CD14-positive monocyte (primary cell): Measurements from ENCODE around the gene ARHGAP10. TPM values are rescaled to one million over a fixed set of nuclear protein-coding genes. Genes with fewer than 3 reads are reported as not detected.

Experiments used
- DNase-seq, 3 donors: peaks; one replicate each; pipeline ENCODE4 v3.0.0-alpha.2; 2011 to 2022
- H2AFZ ChIP-seq: 2 replicates; pipeline ENCODE4 v1.6.0; 2012; ENCODE audit warnings: mild to moderate bottlenecking, low read depth, low read length, inconsistent platforms; ENCODE audit not compliant: insufficient read depth, poor library complexity, severe bottlenecking
- H3K27ac ChIP-seq, 2 donors: 1 replicate in 1 of 2; 2 replicates in 1 of 2; pipeline ENCODE4 v1.5.1; 2012 to 2013; ENCODE audit warnings: low read length in 2 of 2, control low read depth in 1 of 2, inconsistent platforms in 1 of 2, low read depth in 1 of 2, mild to moderate bottlenecking in 1 of 2
- H3K27me3 ChIP-seq, 2 donors: one replicate each; pipeline versions ENCODE4 v1.6.0 to v1.6.1; 2011 to 2013; ENCODE audit warnings: low read length in 2 of 2; ENCODE audit not compliant: control insufficient read depth in 2 of 2, insufficient read depth in 2 of 2
- H3K36me3 ChIP-seq, 2 donors: replicated peaks in 1 of 2; 1 replicate in 1 of 2; 2 replicates in 1 of 2; pipeline versions ENCODE4 v1.5.1 to v1.6.1; 2012 to 2013; ENCODE audit warnings: low read length in 2 of 2, control low read depth in 1 of 2, inconsistent platforms in 1 of 2, mild to moderate bottlenecking in 1 of 2; ENCODE audit not compliant: insufficient read depth in 2 of 2, control insufficient read depth in 1 of 2
- H3K4me1 ChIP-seq, 2 donors: 1 replicate in 1 of 2; 2 replicates in 1 of 2; pipeline versions ENCODE4 v1.5.1 to v1.6.1; 2012 to 2013; ENCODE audit warnings: low read length in 2 of 2, control low read depth in 1 of 2, inconsistent platforms in 1 of 2, mild to moderate bottlenecking in 1 of 2, moderate library complexity in 1 of 2; ENCODE audit not compliant: insufficient read depth in 2 of 2, control insufficient read depth in 1 of 2
- H3K4me2 ChIP-seq: replicated peaks from 2 replicates; pipeline ENCODE3; 2012; ENCODE audit warnings: low read length, moderate library complexity, mild to moderate bottlenecking; ENCODE audit not compliant: poor library complexity, severe bottlenecking; ENCODE audit errors: extremely low read depth
- H3K4me3 ChIP-seq, 3 experiments: fragments of 200-600 bp in 1 of 3; sonication (generic) in 1 of 3; replicated peaks in 1 of 3; 1 replicate in 2 of 3; 2 replicates in 1 of 3; pipeline ENCODE4 v1.5.1; 2011 to 2013; ENCODE audit warnings: low read length in 3 of 3, mild to moderate bottlenecking in 3 of 3, control low read depth in 2 of 3, low read depth in 2 of 3, inconsistent platforms in 1 of 3, moderate library complexity in 1 of 3
- H3K79me2 ChIP-seq: 2 replicates; pipeline ENCODE4 v1.6.0; 2012; ENCODE audit warnings: mild to moderate bottlenecking, control low read depth, inconsistent platforms, low read length, moderate library complexity; ENCODE audit not compliant: insufficient read depth
- H3K9ac ChIP-seq: 2 replicates; pipeline ENCODE4 v1.6.0; 2017; ENCODE audit warnings: low read length, mild to moderate bottlenecking; ENCODE audit not compliant: insufficient read depth, poor library complexity, severe bottlenecking
- H3K9me3 ChIP-seq, 2 donors: replicated peaks in 1 of 2; 1 replicate in 1 of 2; 2 replicates in 1 of 2; pipeline versions ENCODE4 v1.5.1 to v1.6.1; 2012 to 2013; ENCODE audit warnings: low read length in 2 of 2, control low read depth in 1 of 2; ENCODE audit not compliant: control insufficient read depth in 1 of 2, insufficient read depth in 1 of 2
- H4K20me1 ChIP-seq: 2 replicates; pipeline ENCODE4 v1.6.0; 2012; ENCODE audit warnings: mild to moderate bottlenecking, low read length, control low read depth, moderate library complexity; ENCODE audit not compliant: insufficient read depth
- H3K27ac Mint-ChIP-seq, 7 donors: one replicate each; pipeline ENCODE4 v1.8.0; 2020; ENCODE audit warnings: mild to moderate bottlenecking in 7 of 7, mixed read lengths in 7 of 7, moderate library complexity in 6 of 7, inconsistent platforms in 2 of 7
- H3K27me3 Mint-ChIP-seq, 3 donors: one replicate each; pipeline ENCODE4 v1.8.0; 2021 to 2022; ENCODE audit warnings: low read depth in 3 of 3, mild to moderate bottlenecking in 3 of 3, mixed read lengths in 3 of 3, moderate library complexity in 3 of 3, inconsistent platforms in 1 of 3
- H3K36me3 Mint-ChIP-seq, 2 donors: one replicate each; pipeline ENCODE4 v1.8.0; 2020; ENCODE audit warnings: mixed read lengths in 2 of 2, inconsistent platforms in 1 of 2, mild to moderate bottlenecking in 1 of 2
- H3K4me1 Mint-ChIP-seq: one replicate; pipeline ENCODE4 v1.8.0; 2020; ENCODE audit warnings: mild to moderate bottlenecking, mixed read lengths
- H3K4me3 Mint-ChIP-seq, 2 donors: one replicate each; pipeline ENCODE4 v1.8.0; 2020; ENCODE audit warnings: mild to moderate bottlenecking in 2 of 2, mixed read lengths in 2 of 2, moderate library complexity in 1 of 2
- H3K9me3 Mint-ChIP-seq, 7 donors: one replicate each; pipeline ENCODE4 v1.8.0; 2020 to 2022; ENCODE audit warnings: mixed read lengths in 7 of 7, mild to moderate bottlenecking in 6 of 7, moderate library complexity in 6 of 7, inconsistent platforms in 2 of 7
- WGBS: methylation state at CpG from one replicate; pipeline ENCODE4 v1.1.5; 2013; ENCODE audit warnings: missing lambda C conversion rate; ENCODE audit not compliant: insufficient coverage; 5-methylcytosine and 5-hydroxymethylcytosine counted together
- intact Hi-C, 2 donors: fragments of 100-400 bp; cut with micrococcal nuclease; formaldehyde crosslinking; loops; one replicate each; pipeline versions ENCODE4 v1.15.0 to v1.15.1; 2023
- polyA plus RNA-seq, 3 donors: library from polyadenylated mRNA; depleted of rRNA in 1 of 3; unstranded in 2 of 3; stranded (reverse) in 1 of 3; fragments of 300-500 nt in 2 of 3; fragments of >200 nt in 1 of 3; fragmentation: Illumina TruSeq in 2 of 3; gene quantifications; 1 replicate in 2 of 3; 2 replicates in 1 of 3; pipeline ENCODE4 v1.2.3, GENCODE V29; 2012 to 2021
- TF ChIP-seq, protein P1 (sequence below): fragments of 200-600 bp; IDR thresholded peaks from one replicate; pipeline ENCODE4 v1.8.0; 2022; ENCODE audit warnings: antibody characterized with exemption, mild to moderate bottlenecking

ARHGAP10 gene
- polyA plus RNA-seq, 3 donors = 1.7 to 4.3 (median 3.0) TPM

GRCh38 chr4:147944670-147945260 lies 212.9 kb downstream of the ARHGAP10 start:
- DNase-seq = no peak
- H3K4me2 ChIP-seq = no peak overlapping the region
- no peaks in the 10 kb centered on the region for H3K27me3 ChIP-seq
- Mint-ChIP-seq H3K9me3 (no peaks in the 10 kb centered on the region), H3K4me3 (no peak overlapping the region), H3K4me1 (peaks cover 13% of the 10 kb centered on the region), H3K27ac (peak overlapping the region in 1 of 7 donors; percentile 61), H3K36me3 (peaks cover 26 to 40% of the 10 kb centered on the region in 2 donors), H3K27me3 (no peaks in the 10 kb centered on the region)
- no peaks in the 10 kb centered on the region for H3K79me2 ChIP-seq
- H3K9me3 ChIP-seq = no peaks in the 10 kb centered on the region
- H3K4me3 ChIP-seq = no peak overlapping the region
- TF ChIP-seq, protein P1, sequence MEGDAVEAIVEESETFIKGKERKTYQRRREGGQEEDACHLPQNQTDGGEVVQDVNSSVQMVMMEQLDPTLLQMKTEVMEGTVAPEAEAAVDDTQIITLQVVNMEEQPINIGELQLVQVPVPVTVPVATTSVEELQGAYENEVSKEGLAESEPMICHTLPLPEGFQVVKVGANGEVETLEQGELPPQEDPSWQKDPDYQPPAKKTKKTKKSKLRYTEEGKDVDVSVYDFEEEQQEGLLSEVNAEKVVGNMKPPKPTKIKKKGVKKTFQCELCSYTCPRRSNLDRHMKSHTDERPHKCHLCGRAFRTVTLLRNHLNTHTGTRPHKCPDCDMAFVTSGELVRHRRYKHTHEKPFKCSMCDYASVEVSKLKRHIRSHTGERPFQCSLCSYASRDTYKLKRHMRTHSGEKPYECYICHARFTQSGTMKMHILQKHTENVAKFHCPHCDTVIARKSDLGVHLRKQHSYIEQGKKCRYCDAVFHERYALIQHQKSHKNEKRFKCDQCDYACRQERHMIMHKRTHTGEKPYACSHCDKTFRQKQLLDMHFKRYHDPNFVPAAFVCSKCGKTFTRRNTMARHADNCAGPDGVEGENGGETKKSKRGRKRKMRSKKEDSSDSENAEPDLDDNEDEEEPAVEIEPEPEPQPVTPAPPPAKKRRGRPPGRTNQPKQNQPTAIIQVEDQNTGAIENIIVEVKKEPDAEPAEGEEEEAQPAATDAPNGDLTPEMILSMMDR = no peak
- 100% methylated on average over 1 of the region's 10 CpGs for WGBS
- peaks cover 0 to 13% of the 10 kb centered on the region in 2 donors for H3K36me3 ChIP-seq
- no peak overlapping the region for H2AFZ ChIP-seq
- no peak overlapping the region for H3K27ac ChIP-seq
- H4K20me1 ChIP-seq = no peaks in the 10 kb centered on the region
- peaks cover 0 to 9% of the 10 kb centered on the region in 2 donors for H3K4me1 ChIP-seq
- H3K9ac ChIP-seq = no peak overlapping the region
- intact Hi-C loops = no loop called here

- H3K79me2 ChIP-seq = no peaks in the 10 kb centered on the region
- H3K4me3 ChIP-seq = no peak overlapping the region
- H3K27ac ChIP-seq = no peak overlapping the region
- no peak overlapping the region for H2AFZ ChIP-seq
- peak overlapping the region in 1 of 7 donors; percentile 61 for H3K27ac Mint-ChIP-seq
- TF ChIP-seq, protein P1 = no peak
- no peaks in the 10 kb centered on the region for H3K9me3 ChIP-seq
- no peak overlapping the region for H3K9ac ChIP-seq
- H3K36me3 ChIP-seq = peaks cover 0 to 6% of the 10 kb centered on the region in 2 donors
- no peaks in the 10 kb centered on the region for H3K27me3 ChIP-seq
- no peaks in the 10 kb centered on the region for H4K20me1 ChIP-seq
- H3K4me2 ChIP-seq = no peak overlapping the region
- DNase-seq = no peak
- H3K27me3 Mint-ChIP-seq = no peaks in the 10 kb centered on the region
- H3K36me3 Mint-ChIP-seq = peaks cover 25 to 37% of the 10 kb centered on the region in 2 donors
- H3K4me3 Mint-ChIP-seq = no peak overlapping the region
- H3K4me1 Mint-ChIP-seq = peaks cover 3% of the 10 kb centered on the region
- intact Hi-C loops = no loop called here
- no peaks in the 10 kb centered on the region for H3K4me1 ChIP-seq
- no CpG with 5 or more reads among the region's 5 CpGs for WGBS
- no peaks in the 10 kb centered on the region for H3K9me3 Mint-ChIP-seq
These were observed 216.4 kb downstream of the ARHGAP10 start for GRCh38 chr4:147948336-147948735.
